Pons (tissue), 1 donor: ENCODE results near the gene SEC61A2.
A peak's percentile ranks its signal among the peaks of the same experiment; 100 is the strongest.

Source experiments
- DNase-seq: peaks from one replicate; pipeline ENCODE4 v3.0.0-alpha.2; 2016; ENCODE audit warnings: low spot score

Gene SEC61A2

GRCh38 chr10:12196531-12197211, 67.2 kb downstream of the SEC61A2 start:
- no peak for DNase-seq

GRCh38 chr10:12198156-12198555, 68.7 kb downstream of the SEC61A2 start:
- no peak for DNase-seq

GRCh38 chr10:12200850-12201249, 71.4 kb downstream of the SEC61A2 start:
- DNase-seq: no peak

GRCh38 chr10:12201543-12201942, 72.1 kb downstream of the SEC61A2 start:
- no peak for DNase-seq

- DNase-seq: no peak
Measured at GRCh38 chr10:12202226-12202625, 72.7 kb downstream of the SEC61A2 start.

GRCh38 chr10:12205082-12205481, 75.6 kb downstream of the SEC61A2 start:
- DNase-seq: no peak

- DNase-seq: no peak
Measured at GRCh38 chr10:12207114-12207513, 77.6 kb downstream of the SEC61A2 start.

- DNase-seq: no peak
Measured at GRCh38 chr10:12208460-12208859, 79.0 kb downstream of the SEC61A2 start.

- no peak for DNase-seq
Measured at GRCh38 chr10:12212454-12212853, 83.0 kb downstream of the SEC61A2 start.

GRCh38 chr10:12213621-12214020, 84.1 kb downstream of the SEC61A2 start:
- DNase-seq: no peak

GRCh38 chr10:12214093-12214492, 84.6 kb downstream of the SEC61A2 start:
- no peak for DNase-seq

GRCh38 chr10:12214763-12215218, 85.3 kb downstream of the SEC61A2 start:
- DNase-seq: peak; percentile 62
